ENCODE measurements around the gene ETFBKMT.
"Not testable (repeated sequence)": the region's sequence is repeated elsewhere in the genome, so short reads cannot be mapped to it uniquely, and the experiment has no call there.

The ETFBKMT gene

DNA sequence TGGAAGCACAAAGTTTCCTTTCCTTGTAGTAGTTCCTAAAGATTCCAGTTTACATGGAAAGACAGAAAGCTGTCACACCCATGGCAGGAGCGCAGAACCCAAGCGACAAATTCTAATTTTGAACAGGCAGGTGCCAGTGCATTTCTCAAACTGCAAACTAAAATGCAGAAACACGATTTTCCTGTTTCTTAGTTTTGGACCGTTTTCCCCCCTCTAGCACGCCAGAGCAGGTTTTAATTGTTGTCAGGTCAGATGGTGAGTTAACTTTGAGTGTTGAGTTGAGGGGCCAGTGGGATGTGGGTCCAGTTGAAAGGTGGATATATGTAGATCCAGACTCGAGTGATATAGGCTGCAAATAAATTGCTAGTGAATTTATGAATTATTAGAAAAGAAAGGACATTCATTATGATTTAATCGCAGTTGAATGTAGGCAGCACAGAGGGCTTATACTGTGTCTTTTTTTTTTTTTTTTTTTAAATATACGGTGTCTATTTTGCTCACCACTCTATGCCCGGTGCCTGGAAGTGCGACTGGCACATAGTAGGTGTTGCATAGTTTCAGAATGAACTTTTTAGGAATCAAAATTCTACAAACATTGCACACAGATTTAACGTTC is 909 bp upstream of the ETFBKMT start:
- DNase-seq = no peak

DNA sequence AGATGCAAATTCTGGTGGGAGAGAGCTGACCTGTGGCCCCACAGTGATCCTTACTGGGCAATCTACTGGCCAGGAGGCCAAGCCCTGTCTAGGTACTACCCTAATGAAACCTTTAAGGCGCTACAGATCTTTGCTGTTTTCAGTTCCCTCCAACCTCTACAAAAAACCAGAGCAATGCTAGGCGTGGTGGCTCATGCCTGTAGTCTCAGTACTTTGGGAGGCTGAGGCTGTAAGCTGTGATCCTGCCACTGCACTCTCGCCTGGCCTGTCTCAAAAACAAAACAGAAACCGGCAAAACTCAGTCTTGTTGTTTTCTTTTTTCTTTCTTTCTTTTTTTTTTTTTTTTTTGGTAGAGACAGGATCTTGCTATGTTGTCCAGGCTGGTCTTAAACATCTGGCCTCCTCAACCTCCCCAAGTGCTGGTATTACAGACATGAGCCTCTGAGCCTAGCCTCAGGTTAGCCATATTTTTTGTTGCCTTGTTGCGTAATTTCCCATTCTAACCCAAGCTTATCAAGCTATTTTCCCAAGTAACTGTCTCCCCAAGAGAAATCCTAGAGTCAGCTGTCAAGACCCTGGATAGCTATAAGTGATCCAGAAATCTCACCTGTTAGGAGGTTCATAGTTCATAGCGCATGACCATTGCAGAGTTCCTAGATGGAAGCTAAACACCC is 2.8 kb downstream of the ETFBKMT start:
- no peak for DNase-seq

DNA sequence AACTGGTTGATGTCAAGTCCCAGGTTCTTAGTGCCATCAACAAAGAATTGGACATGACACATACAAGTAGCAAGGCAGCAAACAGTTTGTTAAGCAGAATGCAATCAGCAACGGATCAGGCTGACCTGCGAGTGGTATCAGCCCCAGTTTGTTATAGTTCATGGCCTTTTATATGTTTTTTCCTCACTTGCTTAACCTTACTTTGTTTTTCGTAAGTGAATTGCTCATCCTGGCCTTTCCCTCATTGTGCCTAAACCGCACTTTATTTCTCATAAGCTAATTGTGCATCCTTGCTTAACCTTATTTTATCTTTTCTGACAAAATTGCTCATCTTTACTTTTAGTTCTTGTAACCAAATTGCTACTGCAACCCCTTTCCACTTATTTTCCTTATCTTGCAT is 4.1 kb downstream of the ETFBKMT start:
- no peak for DNase-seq

DNA sequence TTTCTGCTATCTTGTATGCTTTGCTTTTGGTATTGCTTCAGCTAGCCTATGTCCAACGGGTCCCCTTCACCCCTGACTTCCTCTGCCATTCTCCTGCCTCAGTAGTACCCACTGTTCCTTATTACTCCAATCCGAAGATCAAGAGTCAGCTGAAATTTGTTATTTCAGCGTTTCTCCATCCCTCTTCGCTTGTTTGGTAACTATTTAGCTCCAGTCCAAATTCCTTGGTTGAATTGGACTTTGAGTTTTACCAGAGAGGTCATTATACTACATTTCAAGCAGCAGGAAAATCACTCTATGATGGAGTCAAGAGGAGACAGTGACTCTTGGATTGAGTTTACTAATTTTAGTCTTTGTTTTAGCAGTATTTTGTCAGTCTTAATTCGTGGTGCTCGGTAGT is 4.5 kb downstream of the ETFBKMT start:
- no peak for DNase-seq

DNA sequence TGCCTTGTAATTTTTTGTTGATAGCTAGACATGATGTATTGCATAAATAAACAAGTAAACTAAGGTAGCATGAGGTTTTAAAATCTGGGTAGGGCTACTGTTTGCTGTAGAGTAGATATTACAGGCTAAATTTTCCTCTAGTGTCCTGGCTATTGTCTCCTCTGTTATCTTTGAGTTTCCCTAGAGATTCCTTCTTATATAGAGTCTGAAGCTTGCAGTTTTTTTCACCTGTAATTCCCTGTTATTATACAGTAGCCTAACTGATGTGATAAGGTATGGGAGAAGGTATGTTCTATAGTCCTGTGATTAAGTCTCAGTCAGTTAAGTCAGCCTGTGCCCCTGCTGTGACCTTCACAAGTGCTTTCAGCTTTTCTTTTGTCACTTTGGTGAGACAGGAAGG is 9.5 kb downstream of the ETFBKMT start:
- no peak for DNase-seq

DNA sequence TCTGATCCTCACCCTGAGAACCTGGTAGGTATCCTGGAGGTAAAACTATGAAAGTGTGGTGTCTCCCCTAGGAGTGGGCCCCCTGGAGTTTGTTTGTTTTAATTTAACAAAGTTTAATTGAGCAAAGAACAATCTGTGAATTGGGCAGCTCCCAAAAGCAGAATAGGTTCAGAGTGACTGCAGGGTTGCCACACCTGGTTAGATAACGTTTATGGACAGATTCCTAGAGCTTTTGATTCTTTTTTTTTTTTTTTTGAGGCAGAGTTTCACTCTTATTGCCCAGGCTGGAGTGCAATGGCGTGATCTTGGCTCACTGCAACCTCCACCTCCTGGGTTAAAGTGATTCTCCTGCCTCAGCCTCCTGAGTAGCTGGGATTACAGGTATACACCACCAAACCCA is 10.1 kb downstream of the ETFBKMT start:
- not testable (repeated sequence) for DNase-seq

DNA sequence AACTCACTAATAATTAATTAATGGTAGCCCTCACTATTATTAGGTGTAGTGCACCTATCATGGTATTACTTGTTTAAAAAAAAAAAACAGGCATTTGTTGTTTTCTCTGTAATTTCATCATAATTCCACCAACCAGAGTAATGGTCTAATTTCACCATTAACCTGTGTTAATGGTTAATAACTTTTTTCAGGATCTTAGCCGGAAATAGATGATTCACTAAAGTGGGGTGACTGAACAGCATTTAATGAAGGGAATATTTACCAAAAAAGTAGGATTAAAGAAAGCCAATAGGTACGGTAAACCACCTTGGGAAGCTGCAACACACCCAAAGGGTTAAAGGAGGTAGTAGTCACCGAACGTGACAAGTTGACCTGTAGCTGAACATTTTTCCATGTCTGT is 13.0 kb downstream of the ETFBKMT start:
- DNase-seq = no peak

DNA sequence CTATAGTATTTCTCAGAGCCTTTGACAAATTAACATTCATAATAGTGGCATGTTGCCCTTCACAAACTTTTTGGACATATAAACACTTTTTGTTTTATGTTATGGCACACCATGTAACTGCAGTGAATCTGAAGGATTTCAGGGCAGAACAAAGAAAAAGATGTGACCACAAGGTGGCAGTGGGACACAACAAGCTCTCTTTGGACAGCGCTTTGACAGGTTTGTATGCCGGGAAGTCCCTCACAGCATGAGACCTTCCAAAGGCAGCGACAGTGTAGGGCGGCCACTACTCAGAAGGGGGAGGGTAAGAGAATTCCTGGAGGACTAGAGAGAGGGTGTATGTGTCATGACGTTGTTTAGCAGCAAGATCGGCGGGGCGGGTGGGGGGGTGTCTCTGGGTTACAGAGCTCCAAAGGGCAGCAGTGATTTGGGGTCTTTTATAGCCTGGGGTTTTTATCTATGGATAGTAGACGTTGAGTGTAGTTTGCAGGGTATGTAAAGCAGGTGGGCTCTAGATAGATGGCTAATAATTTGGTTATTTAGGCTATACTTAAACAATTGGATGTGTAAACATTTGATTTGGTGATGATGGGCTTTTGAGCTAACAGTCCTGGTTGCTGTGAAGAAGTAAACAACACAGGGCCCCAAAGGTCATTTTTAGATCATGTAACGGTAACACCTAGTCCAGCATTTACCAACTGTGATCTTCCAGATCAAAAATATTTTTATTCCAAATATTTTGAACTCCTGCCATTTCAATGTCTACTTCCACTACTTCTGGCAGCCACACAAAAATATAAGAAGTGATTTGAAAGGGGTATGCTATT is 22.9 kb downstream of the ETFBKMT start:
- peak; percentile 70 for DNase-seq

DNA sequence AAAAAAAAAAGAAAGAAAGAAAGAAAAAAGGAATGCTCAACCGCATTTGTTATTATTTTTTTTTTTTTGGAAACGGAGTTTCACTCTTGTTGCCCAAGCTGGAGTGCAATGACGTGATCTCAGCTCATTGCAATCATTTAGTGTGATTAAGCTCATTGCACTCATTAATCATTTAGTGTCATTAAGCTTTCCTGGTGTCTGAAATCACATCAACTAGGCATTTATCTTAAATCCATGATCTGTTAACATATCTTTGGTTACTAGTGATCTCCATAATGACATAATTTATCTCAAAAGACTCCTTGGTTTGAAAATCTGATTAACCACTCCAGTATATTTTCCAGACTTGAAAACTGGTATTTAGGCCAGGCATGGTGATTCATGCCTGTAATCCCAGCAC is 26.3 kb downstream of the ETFBKMT start:
- no peak for DNase-seq

DNA sequence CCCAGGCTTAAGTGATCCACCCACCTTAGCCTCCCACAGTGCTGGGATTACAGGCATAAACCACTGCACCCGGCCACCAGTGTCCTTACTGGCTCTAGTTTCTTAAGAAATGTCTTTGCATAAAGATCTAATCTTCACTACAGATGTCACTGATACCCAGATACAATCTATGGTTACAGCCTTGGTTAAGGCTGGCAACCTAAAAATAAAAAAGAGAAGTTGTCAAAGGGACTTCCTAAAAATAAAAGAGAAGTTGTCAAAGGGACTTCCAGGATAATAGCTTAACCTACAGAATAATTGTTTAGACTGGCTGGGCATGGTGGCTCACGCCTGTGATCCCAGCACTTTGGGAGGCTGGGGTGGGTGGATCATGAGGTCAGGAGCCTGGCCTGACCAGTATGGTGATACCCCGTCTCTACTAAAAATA is 27.6 kb downstream of the ETFBKMT start:
- DNase-seq = peak; percentile 27

DNA sequence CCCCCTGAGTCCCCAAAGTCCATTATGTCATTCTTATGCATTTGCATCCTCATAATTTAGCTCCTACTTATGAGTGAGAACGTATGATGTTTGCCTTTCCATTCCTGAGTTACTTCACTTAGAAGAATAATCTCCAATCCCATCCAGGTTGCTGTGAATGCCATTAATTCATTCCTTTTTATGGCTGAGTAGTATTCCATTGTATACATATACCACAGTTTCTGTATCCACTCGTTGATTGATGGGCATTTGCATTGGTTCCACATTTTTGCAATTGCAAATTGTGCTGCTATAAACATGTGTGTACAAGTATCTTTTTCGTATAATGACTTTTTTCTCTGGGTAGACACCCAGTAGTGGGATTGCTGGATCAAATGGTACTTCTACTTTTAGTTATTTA is 30.4 kb downstream of the ETFBKMT start:
- not testable (repeated sequence) for DNase-seq

DNA sequence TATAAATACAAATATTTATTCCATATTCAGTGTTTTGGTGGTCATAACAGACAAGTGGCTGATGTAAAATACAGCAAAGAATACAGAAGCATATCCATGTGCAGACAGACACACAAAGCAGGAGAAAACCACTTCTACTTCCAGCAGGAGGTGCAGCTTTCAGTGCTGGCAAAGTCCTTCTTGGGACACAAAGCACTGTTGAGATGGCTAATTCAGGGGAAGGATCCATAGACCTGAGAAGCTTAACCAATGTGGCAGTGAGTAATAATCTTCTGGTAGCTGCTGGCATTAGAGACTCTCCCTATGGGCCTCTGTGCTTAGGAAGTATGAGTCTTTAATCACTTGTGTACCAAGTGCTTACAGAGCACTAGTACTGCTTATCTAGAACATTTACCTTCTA is 42.6 kb downstream of the ETFBKMT start:
- DNase-seq = no peak

DNA sequence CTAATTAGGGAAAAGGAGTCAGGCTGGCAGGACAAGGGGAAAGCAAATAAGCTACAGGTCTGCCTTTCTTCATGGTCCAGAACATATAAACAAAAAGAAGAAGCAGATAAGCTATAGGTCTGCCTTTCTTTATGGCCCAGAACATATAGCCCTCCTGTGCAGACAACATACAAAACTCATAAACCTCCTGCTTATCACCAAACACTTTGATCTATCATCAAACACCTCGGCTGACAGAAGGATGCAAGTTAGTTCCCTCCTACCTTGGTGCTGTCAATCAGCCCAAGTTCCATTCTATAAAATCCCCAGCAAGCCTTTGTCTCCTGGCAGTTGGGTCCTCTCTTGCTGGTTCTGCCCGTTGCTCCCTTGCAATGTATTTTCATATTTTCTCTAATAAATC is 46.1 kb downstream of the ETFBKMT start:
- DNase-seq = no peak

DNA sequence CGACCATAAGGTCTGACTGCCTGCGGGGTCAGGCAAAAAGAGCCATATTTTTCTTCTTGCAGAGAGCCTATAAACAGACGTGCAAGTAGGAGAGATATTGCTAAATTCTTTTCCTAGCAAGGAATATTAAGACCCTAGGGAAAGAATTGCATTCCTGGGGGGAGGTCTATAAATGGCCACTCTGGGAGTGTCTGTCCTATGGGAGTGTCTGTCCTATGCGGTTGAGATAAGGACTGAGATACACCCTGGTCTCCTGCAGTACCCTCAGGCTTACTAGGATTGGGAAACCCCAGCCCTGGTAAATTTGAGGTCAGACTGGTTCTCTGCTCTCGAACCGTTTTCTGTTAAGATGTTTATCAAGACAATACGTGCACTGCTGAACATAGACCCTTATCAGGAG is 48.6 kb downstream of the ETFBKMT start:
- not testable (repeated sequence) for DNase-seq

DNA sequence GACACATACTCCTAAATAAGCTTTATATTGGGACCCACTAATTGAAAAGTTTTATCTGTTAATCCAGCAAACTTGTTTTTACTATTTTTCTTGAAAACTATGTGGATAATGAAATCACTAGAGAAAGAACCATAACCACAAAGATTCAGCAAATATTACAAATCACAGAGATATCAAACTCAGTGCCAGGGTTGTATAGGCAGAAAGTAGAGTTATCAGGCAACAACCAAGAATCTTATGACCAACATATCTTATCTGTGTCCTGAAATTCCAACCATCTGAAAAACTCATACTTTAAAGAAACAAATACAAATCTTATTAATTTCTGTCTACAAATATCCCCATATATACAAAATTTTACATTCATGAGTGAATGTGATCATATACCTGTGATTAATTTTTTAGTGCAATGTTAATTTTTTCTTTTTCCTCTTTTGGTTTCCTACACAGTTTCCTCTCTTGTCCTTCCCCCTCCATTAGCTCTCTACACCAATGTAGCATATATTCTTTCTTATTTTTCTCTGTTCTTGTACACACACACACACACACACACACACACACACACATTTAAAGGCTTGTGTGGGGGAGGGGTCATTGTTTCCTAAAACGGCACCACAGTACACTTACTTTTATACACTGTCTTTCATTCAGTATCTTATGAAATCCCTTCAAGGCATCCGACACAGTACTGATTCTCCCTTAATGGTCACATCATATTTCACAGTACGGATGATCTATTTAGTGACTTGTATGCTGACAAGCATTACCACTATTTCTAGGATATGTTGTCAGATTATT is 50.7 kb downstream of the ETFBKMT start:
- no peak for DNase-seq

DNA sequence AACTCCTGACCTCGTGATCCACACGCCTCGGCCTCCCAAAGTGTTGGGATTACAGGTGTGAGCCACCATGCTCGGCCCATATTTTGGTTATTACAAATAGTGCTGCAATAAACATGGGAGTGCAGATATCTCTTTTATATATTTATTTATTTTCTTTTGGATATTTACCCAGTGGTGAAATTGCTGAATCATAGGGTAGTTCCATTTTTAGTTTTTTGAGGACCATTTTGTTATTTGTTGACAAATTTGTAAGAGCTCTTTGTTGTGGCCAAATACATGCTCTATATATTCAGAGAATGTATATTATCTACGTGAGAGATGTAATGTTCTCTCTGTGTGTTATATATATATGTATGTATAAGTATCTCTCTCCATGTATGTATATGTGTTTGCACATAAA is 53.4 kb downstream of the ETFBKMT start:
- DNase-seq = no peak

DNA sequence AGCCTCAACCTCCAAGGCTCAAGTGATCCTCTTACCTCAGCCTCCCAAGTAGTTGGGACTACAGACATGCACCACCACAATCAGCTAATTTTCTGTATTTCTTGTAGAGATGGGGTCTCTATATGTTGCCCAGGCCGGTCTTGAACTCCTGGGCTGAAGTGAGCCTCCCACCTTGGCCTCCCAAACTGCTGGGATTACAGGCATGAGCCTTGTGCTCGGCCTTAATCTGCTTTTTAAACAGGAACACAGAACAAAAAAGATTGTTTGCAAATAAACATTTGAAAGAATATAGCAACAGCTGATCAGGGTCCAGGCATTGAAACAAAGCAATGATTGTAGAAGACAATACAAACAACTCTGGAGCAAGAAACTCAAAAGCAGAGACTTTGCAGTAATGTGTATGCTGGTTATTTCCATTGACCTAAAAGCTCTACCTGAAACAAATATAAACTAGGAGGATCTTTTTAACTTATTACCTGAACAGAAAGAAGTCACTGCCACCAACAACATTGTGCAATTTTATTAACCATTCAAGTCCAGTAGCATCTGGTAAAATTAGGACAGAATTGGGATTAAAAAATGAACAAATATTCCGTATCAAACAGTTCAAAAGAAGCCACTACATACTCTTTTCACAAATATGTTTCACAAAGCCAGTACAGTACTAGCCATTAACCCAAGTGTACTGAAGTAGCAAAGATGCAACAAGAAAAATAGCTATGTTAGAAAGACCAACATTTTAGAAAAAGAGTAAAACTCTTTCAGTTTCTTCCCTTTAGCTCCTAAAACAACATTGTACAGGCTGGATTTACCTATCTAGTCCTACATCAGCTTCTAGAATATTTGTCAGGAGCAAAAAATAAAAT is 55.2 kb downstream of the ETFBKMT start:
- DNase-seq = no peak

DNA sequence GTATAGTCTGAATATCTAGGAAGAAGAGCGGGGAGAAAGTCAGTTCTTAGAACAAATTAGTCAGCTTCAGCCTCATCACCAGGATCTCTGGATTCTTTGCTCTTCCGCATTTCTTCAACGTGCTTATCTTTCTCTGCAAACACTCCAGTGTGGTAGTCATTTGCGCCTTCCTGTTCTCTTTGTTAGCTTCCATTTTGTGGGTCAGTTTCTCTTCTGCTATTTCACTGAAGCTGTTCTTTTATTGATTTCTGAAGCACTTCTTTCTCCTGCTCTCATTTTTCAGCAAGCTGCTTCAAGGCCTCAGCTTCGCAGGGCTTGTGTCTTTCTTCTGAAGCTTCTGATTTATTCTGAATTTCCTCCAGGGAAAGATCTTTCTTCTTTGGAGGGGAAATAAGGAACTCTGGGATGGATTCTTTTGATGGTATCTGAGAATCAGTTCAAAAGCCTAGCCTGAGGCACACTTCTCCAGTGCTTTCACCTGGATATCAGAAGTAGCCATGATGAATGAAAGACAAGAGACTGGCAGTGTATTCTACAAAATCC is 55.9 kb downstream of the ETFBKMT start:
- no peak for DNase-seq

DNA sequence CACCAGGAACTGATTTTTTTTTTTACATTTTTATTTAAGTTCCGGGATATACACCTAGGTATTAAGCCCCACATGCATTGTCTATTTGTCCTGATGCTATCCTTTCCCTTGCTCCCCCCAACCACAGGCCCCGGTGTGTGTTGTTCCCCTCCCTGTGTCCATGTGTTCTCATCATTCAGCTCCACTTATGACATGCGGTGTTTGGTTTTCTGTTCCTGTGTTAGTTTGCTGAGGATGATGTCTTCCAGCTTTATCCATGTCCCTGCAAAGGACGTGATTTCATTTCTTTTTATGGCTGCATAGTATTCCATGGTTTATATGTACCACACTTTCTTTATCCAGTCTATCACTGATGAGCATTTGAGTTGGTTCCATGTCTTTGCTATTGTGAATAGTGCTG is 57.5 kb downstream of the ETFBKMT start:
- DNase-seq = not testable (repeated sequence)

DNA sequence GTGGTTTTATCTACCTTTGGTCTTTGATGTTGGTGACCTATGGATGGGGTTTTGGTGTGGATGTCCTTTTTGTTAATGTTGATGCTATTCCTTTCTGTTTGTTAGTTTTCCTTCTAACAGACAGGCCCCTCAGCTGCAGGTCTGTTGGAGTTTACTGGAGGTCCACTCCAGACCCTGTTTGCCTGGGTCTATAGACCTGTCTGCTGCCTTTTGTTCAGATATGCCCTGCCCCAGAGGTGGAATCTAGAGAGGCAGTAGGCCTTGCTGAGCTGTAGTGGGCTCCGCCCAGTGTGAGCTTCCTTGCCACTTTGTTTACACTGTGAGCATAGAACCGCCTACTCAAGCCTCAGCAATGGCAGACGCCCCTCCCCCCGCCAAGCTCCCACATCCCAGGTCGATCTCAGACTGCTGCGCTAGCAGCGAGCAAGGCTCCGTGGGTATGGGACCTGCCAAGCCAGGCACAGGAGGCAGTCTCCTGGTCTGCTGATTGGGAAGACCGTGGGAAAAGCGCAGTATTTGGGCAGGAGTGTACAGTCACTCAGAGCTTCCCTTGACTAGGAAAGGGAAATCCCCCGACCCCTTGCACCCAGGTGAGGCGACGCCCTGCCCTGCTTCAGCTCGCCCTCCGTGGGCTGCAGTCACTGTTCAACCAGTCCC is 59.2 kb downstream of the ETFBKMT start:
- not testable (repeated sequence) for DNase-seq

DNA sequence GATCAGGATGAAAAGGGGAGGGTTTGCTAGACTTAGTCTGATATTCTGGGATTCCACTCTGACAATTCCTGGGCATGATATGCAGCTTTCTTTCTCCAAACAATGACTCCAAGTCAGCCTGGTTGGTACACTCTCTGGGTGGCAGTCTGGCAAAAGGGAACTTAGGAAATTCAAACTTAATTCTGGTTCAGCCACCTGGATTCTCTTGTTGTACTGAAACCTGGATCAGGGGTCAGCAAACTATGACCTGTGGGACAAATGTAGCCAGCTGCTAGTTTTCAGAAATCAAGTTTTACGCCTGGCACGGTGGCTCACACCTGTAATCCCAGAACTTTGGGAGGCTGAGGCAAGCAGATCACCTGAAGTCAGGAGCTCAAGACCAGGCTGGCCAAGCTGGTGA is 63.1 kb downstream of the ETFBKMT start:
- no peak for DNase-seq

Data from stimulated activated CD8-positive, alpha-beta memory T cell treated with anti-CD3 and anti-CD28 coated beads, Interleukin-4, amount 100 ng/mL, for 48 hours (primary cell).